Measurements from ENCODE around the gene ZNF212.

Gene ZNF212

DNA sequence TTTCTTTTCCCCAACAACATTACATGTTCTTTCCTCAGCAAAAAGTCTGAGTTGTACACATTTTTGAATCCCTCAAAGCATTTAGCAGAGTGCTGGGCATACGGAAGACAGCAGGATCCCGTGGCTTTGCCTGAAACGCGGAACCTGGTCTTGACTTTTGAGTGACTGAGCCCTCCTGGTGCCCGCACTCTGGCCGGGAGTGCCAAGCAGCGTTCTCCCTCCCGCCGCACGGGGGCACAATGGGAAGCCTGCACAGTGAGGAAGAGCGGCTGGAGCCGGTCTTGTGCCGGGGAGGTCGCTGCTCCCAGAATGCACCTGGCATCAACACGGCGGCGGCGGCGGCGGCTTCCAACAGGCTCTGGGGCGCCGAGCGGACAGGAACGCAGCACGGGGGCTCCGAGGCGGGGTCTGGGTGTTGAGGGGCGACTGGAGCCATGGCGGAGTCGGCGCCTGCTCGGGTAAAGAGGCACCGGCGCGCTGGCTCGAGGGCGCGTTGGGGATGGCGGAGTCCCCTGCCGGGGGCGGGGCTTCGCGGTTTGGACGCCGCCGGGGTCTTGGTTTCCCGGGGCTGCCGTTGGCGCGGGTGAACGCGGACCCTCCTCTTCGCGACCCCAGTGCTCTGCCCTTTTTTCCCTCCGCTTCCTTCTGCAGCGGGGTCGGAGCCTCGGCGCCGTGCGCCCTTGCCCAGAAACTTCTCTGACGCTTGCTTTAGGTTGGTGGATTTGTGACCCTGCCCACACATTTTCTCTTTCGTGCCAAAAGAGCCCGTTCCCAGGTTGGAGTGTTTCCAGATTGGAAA is at the start of gene ZNF212:
Gene ZNF212 (plus strand): TSS at position 307 of the 799 bp plus-strand sequence. CDS start 128 bp downstream, at position 435.
- DNase-seq, result peak; percentile 86 to 87

DNA sequence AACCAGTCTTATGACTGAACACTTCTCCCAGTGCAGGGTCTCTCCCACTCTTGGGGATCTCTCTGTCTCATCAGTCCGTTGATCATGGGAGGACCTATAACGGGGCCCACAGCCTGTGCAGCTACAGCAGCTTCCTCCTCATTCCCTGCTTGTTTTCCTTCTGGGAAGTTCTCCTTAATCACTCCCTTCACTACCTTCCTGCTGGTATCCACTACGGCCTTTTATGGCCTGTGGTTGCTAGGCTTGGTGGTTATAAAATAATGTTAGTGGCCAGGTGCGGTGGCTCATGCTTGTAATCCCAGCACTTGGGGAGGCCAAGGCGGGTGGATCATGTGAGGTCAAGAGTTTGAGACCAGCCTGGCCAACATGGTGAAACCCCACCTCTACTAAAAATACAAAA is 47.6 kb upstream of the ZNF212 start:
- no peak for DNase-seq

DNA sequence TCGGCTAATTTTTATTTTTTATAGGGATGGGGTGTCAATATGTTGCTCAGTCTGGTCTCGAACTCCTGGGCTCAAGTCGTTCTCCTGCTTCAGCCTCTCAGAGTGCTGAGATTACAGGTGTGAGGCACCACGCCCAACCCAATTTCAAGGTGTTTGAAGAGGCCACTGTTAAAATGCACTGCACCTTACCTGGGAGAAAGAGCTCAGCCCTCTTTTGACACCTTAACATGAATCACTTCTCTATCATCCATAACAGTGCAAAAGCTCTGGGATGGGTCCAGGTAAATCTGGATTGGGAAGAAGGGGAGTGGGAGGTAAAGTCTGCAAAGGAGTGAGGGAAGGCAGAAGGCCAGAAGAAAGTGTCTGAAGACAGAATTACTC is 44.7 kb upstream of the ZNF212 start:
- no peak for DNase-seq

DNA sequence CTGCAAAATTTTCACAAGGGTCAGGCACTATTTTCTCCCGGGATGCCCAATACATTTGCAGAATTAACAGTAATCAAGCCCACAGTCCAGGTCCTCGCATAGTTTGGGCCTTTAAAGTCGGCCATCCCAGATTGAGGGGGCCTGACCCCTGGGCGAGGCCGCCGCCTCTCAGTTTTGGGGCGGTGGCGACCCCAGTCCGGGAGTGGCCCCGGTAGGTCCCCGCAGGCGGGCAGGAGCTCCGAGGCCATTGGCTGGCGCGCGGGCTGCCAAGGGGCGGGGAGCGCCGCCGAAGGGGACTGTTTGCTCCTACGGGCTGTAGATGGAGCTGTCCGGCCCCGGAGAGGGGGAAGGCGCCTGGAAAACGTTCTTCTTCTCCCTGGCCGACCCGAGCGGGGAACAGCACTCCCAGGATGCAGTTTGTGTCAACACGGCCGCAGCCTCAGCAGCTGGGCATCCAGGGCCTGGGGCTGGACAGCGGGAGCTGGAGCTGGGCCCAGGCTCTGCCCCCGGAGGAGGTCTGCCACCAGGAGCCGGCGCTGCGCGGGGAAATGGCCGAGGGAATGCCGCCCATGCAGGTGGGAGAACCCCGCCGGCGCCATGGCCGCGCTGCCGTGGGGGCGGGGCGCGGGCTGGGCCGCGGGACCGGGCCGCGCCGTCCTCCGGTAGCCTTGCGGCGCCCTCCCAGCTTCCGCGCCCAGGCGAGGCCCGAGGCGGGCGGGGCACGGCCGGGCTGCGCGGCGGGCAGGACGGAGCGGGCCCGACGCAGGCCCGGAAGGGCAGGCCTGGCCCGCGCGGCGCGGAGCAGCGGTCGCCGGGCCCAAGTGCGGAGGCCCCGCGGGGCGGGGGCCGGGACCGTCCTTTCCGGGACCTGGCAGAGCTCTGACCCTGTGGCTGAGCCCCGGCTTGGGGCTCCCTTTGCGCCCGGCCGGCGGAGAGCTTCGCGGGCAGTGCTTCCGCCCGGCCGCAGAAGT is 44.0 kb upstream of the ZNF212 start, which contains the start of gene ZNF282:
Gene ZNF282 (plus strand): TSS at position 367 of the 971 bp plus-strand sequence. CDS start 44 bp downstream, at position 411.
- peak; percentile 83 to 89 for DNase-seq

DNA sequence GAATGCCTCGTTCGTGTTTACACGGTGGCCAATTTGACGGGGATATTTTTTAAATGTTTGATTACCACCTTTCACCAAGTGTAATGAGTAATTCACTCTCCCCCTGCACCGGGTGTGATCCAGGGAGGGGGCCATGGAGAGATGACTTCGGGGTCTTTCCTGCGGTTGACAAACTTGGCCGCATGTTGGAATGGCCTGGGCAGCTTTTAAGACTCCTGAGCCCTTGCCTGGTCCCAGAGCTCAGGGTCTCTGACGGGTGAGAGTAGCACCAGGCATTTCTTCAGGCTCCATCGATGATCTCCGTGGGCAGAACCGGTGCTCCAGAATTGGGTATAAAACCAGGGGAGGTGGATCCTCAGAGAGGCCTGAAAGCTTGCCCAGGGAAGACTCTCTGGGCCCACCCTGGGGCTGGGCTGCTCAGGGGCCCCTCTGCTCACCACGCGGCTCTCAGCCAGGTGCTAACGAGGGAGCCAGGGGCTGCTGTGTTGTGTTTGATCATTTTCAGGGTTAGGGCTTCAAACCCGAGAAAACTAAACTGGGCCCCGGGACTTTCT is 43.2 kb upstream of the ZNF212 start:
- DNase-seq, result no peak

DNA sequence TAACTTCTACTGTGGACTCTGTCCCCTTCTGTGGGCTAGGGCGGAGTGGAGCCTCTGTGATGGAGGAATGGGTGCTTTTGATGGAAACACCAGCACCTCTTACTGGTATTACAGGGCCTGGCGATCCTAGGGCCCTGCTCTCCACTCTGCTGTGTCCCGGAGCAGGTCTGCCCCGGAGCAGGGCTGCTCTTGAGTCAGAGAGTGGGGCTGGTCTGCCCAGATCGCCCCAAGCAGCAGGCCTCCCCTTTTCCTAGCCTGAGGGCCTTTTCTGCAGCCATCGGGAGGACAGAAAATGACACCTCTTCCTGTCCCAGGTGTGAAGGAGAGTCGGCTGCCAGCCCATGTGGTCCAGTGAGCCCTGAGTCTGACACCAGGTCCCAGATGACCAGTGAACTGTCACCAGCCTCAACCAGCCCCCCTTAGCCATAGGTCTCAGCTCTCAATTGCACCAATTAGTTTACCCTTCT is 42.7 kb upstream of the ZNF212 start:
- no peak for DNase-seq

DNA sequence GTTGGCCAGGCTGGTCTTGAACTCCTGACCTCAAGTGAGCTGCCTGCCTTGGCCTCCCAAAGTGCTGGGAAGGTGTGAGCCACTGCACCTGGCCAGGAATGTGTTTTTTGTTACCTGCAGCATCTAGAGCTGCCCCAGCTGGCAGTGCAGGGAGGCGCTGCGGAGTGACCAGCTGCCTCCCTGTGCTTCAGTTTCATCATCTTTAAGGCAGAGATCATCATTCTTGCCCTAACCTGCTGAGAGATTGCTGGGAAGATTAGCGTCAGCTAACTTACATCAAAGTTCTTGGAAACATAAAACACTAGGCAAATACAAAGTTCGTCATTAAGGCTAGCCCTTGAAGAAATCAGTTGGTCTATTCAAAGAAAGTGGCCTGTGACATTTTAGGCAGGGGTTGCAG is 41.8 kb upstream of the ZNF212 start:
- no peak for DNase-seq

DNA sequence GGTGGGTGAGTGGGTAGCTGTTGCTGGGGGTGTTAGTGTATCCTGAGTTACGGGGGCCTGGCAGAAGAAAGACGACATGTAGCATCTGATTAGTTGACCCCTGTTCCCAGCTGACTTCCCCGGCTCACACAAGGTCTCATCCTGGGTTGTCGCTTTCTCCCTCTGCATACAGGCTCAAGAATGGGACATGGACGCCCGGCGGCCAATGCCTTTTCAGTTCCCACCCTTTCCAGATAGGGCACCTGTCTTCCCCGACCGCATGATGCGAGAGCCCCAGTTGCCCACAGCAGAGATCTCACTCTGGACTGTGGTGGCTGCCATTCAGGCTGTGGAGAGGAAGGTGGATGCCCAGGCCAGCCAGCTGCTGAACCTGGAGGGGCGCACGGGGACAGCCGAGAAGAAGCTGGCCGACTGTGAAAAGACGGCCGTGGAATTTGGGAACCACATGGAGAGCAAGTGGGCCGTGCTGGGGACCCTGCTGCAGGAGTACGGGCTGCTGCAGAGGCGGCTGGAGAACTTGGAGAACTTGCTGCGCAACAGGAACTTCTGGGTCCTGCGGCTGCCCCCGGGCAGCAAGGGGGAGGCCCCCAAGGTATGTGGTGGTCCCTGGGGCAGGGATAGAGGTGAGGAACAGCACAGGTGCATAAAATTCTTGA is 41.2 kb upstream of the ZNF212 start:
- no peak for DNase-seq

DNA sequence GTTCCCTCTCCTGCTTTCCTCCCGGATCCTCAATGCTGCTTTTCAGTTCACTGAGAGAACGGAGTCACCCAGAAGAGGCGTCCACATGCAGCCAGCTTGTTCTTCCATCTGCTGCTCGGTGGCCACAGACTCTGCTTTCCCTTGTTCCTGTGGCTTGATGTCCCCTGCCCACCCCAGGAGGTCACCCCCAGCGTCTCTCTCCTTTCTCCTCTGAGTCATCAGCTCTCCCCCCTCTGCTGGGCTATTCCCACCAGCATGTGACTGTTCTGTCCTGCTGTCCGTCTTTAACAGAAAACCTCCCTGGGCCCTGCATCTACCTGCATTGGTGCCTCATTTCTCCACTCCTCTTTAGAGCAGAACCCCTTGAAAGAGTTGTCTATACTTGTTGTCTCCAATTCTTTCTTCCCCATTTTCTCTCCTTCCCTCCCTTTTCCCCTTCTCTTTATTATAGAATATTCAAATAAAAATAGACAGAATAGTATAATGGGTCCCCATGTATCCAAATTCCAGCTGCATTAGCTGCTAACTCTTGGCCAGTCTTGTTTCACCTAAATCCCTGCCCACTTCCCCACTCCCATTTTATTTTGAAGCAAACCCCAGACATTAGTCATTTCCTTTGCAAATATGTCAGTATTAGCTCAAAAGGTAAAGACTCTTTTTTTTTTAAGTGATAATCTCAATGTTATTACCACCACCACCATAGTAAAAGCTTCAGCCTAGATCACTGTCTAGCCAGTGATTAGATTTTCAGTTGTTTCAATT is 40.0 kb upstream of the ZNF212 start:
- DNase-seq, result no peak

DNA sequence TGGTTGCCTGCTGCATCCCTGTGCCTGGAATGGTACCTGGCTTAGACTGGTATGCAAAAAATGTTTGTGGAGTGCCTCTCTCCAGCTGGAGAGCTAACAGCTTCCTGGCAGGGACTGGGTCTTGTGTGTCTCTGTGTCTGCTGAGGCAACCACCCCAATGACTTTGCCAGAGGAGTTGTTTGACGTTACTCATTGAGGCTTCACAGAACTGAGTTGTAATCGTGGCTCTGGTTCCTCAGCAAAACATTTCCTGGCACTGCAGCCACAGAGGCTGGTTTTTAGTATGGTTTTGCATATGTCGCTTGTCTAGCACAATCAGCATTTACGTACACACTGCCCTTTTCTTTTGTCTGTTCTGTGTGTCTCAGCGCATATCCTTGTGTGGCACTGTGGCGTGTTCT is 36.6 kb upstream of the ZNF212 start:
- no peak for DNase-seq

DNA sequence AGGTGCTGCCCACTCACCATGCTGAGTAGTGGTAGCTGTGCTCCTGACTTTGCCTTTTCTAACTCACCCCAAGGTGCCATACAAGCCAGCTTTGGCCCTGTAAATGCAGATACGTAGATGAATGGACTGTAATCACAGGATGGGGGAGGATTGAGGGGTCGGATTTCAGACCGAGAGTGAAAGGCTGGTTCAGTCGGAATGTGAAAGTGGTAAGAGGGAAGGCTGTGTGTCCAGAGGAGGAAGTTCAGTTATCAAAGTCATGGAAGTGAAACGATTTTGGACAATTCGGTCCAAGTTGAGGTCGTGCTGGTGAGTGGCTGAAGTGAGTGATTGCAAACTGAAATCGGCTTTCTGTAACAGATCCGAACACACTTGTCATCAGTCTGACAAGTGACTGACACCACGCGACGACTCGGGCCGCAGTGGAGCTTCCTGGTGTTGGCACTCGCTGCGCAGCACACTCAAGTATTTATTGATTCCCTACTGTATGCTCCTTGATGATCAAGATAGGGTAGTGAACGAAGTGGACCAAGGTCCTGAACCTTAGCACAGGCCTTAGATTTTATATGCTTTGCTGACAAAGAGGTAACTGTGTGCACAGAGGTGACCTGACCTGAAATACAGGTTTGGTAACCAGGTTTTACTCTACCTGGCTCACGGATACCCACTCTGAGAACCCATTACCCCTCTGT is 33.6 kb upstream of the ZNF212 start:
- no peak for DNase-seq

DNA sequence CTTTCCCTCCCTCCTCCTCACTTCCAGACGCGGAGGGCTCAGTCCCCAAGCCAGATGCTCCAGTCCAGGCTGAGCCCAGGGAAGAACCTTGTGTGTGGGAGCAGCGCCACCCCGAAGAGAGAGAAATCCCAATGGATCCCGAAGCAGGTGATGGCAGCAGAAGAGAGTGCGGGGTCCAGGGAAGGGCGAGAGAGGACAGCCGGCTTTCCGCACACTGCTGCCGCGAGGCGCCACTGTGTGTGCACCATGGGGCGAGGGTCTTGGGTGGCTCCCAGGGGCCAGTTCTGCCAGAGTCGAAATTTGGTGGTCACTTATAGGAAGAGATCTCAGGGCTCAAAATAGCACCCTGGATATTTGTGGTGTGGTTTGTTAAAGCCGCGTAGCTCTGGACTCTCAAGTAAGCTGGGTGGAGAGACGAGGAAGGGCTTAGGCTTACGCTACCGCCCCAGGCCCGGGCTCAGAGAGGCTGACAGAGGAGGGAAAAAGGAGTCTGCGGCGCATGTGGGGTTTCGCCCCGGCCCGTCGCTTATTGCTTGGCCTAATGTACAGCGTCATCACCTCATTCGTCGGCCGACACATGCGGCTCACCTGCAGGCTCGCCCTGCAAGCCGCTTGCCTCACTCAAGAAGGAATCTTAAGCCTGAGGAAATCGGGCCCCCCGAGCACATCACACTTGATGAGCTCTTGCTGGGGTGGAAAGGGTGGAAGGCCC is 32.0 kb upstream of the ZNF212 start:
- no peak for DNase-seq

DNA sequence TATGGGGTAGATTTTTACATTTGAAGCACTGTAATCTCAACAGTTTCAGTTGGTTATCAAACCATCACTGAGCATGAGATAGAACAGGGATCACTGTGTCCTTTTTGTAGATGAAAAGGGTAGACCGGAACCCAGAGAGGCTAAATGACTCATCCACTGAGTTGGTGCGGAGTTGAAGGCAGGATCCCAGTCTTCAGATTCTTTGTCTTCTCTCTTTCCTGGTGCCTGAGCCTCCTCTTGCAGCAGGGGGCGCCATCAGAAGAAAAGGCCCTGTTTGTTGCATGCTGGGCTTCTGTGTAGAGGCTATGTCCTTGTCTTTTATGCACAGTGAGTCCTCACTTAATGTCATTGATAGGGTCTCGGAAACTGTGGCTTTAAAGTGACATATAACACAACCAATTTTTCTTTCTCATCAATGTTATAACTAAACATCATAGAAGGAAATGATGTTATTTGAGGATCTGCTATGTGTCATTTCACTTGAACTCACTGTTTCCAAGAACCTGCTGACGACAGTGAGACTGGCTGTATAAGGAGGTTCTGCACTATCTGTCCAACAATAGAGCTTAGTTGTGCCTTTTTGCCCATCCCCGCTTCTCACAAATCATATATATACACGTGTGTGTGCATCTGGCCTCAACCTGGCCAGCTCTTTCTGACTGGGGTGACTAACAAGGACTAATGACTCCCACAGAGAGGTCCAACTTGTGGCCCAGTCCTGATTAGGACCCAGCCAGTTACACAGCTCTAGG is 29.8 kb upstream of the ZNF212 start:
- peak in 1 of 2 experiments; percentile 10 for DNase-seq

DNA sequence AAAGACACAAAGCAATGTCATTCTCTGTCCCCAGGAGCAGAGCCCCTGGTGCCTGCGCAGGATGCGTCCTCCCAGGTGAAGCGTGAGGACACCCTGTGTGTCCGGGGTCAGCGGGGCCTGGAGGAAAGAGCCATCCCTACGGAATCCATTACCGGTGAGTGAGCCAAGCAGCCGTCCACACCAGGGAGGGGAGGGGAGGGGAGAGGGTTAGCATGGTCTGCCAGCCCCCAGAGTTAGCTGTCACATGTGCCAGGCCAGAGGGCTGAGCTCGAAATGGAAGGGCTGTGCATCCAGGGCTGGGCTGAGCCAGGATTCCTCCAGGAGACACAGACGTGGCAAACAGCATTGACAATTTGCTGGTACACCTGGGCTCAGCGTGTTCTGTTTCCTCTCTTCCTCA is 28.9 kb upstream of the ZNF212 start:
- no peak for DNase-seq

DNA sequence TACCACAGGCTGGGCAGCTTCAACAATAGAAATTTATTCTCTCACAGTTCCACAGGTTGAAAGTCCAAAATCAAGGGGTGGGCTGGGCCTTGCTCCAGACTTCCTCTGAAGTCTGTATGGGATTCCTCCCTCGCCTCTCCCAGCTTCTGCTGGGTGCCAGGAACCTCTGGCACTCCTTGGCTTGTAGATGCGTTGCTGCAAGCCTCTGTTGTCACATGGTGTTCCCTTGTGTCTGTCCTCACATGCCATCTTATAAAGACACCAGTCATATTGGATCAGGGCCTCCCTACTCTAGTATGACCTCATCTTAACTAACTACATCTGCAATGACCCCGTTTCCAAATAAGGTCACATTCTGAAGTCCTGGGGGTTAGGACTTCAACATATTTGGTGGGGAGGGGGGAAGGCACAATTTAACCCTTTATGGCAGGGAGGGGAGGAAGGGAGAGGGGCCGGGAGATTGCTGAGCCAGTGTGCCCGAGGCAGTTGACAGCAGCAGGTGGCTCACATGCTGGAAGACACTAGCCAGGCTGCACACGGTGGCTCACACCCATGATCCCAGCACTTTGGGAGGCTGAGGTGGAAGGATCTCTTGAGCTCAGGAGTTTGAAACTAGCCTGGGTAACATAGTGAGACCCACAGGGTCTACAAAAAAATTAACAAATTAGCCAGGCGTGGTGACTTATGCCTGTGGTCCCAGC is 25.3 kb upstream of the ZNF212 start:
- no peak for DNase-seq

DNA sequence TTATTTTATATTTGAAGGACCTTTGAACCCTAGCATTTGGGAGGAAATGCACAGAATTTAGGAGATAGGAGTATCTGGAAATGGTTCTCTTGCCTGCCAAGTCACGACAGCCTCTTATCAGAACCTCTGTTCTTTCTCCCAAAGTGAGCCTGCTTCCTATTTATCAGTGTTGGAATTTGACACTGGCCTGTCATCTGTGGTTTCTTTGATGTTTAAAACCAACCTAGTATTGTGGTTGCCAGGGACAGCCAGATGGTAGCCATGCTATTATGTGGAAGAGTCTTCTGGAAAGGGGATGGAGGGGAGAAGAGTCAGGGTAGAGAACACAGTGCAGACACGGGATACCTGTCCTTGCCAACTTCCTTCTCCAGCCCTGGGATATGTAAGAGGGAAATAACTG is 23.0 kb upstream of the ZNF212 start:
- no peak for DNase-seq

DNA sequence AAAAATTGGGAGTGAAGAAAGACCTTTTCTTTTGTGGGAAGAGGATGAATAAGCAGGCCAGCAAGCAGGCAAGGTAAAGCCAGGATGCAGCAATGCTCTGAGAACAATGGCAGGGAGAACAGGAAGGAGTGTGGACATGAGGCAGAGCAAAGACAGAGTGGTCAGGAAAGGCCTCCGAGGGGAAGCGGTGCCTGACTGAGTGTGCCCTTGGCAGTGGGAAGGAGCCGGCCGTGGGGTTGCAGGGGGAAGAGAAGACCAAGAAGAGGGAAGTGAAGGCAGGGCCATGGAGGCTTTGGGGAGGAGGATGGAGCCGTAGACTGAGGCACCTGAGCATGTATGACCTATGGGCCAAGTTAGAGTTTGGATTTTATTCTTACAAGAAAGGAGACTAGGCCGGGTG is 21.9 kb upstream of the ZNF212 start:
- DNase-seq, result no peak

DNA sequence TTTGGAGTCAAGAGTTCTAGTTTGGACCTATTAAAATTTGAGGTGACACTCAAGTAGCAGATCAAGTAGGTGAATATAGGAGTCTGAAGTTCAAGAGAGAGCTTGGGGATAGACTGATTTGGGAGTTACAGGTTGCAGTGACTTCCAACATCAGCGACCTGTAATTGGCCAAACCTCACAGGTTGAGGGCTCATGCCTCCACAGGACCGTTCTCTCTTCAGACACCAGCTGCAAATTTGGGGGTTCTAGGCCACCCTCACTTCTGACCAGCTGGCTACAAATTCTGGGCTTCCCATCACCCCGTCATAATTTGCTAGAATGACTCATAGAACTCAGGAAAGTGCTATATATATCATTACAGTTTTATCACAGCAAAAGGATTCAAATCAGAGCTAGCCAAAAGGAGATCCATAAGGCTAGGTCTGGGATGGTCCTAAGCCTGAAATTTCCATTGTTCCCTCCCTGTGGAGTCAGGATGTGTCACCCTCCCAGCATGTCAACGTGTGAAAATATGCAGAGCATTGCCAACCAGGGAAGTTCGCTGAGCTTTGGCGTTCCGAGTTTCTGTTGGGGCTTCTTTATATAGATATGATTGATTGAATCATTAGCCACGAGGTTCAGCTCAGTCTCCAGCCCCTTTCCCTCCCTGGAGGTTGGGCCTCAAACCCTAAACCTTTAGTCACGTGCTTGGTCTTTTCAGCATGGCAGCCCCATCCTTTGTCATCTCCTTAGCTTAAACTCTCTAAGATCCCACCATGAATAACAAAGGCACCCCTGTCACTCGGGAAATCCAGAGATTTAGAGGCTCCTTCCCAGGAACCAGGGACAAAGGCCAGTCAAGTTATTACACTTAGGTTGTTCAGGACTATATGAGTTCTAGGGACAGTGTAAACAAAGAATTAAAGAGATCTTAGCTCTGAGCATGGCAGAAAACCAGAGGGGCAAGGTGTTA is 20.7 kb upstream of the ZNF212 start:
- no peak for DNase-seq
